ENCODE data around the gene LRPPRC.

GRCh38 chr2:43934567-43934966 lies 61.2 kb downstream of the LRPPRC start:
- TF ChIP-seq CTCF (IDR thresholded peaks at IDR 0.05; ENCODE audit: extremely low read depth in 1 of 2, insufficient read depth in 1 of 2, low read depth in 1 of 2, low read length in 2 of 2) (no peak), POLR2AphosphoS5 (IDR thresholded peaks at IDR 0.05; ENCODE audit: insufficient read depth, low read depth, low read length) (no peak), POLR2A (IDR thresholded peaks at IDR 0.05; ENCODE audit: low read depth, low read length) (no peak), JUN (IDR thresholded peaks at IDR 0.05; ENCODE audit: borderline replicate concordance, insufficient read depth, insufficient read length, low read depth) (no peak), EZH2 (IDR thresholded peaks at IDR 0.05; ENCODE audit: borderline replicate concordance, low read depth, low read length, severe bottlenecking) (no peak)
- TF ChIP-seq, protein P1, sequence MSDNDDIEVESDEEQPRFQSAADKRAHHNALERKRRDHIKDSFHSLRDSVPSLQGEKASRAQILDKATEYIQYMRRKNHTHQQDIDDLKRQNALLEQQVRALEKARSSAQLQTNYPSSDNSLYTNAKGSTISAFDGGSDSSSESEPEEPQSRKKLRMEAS (IDR thresholded peaks at IDR 0.05; ENCODE audit: insufficient read depth, insufficient read length), result no peak
